HL-60 (cell line): Measurements from ENCODE around the gene ZBTB6.

ENCODE experiments used
- CTCF ChIP-seq: IDR thresholded peaks from one replicate; pipeline ENCODE4 v1.5.1; 2011; ENCODE audit warnings: low read length, control low read depth, inconsistent platforms; ENCODE audit not compliant: insufficient read depth
- GABPA ChIP-seq: IDR thresholded peaks from 2 replicates; pipeline ENCODE4 v1.6.1; 2012; ENCODE audit warnings: low read depth

- no peak for TF ChIP-seq CTCF
- TF ChIP-seq GABPA, result no peak
Measured at GRCh38 chr9:122863407-122863806, 49.7 kb downstream of the ZBTB6 start.
